NCI-H82 (cell line): ENCODE data around the gene TMEM250.

ENCODE experiments used
- DNase-seq: peaks from one replicate; lab custom pipeline; 2025; lab: John Stamatoyannopoulos, UW

Gene TMEM250

GRCh38 chr9:136093995-136094881 is 24.4 kb downstream of the TMEM250 start:
- DNase-seq: no peak

DNA sequence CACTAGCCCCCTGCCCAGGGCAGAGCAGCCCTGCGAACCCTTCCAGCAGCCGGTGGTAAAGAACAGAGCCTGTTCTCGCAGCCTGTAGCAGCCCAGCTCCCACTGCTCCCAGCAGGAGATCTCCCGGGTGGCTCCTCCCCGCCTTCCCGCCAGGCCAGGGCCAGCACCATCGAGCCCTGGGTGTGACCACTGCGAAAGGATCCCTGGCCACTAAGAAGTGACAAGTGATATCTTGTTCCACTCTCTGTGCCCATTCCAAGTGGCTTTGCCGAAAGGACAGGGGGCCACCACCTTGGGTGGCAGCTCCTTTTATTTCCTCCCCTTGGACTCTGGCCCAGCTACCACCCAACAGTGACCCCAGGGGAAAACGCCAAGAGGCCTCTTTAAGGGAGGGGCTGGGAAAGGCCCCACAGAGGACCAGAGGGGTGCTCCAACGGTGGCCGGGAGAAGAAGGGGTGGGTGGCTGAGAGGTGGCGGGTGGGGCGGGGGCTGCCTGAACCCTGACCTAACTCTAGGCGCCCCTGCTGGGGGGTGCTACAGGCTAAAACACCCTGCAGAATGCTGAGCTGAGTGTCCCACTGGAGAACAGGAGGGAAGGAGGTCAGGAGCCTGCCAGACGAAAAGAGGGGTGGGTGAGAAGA is 25.2 kb downstream of the TMEM250 start:
- DNase-seq: no peak

DNA sequence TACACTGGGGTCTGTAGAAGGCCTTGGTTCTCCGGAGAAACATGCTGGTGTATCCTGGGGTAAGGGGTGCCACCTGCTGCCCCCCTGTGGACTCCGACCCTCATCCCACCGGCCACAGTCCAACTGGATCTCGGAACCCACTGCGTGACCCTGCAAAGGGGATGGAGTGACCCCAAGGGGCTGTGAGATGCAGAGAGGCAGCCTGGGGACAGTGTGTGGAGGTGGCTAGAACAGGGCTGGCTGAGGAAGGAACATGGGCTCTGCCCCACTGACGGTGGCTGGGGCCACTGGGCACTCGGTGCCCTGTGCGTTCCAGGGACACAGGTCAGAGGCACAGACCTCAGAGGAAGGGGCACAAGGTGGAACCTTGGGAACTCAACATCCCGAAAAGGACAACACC is 25.9 kb downstream of the TMEM250 start:
- DNase-seq: no peak

DNA sequence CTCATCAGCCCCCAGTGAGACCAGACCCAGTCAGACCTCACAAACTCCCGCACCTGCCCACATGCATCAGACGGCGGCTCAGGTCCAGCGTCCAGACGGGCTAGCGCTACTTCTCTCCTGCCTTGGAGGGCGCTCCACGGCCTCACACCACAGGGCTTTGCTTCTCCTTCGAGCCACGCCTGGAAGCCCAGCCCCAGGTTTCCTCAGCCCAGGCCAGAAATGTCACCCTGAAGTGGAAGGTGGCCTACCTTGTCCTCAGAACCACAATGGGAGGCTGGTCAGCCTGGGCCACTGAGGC is 26.4 kb downstream of the TMEM250 start:
- no peak for DNase-seq

- DNase-seq: no peak
These were observed 26.9 kb downstream of the TMEM250 start for GRCh38 chr9:136091582-136092352.

DNA sequence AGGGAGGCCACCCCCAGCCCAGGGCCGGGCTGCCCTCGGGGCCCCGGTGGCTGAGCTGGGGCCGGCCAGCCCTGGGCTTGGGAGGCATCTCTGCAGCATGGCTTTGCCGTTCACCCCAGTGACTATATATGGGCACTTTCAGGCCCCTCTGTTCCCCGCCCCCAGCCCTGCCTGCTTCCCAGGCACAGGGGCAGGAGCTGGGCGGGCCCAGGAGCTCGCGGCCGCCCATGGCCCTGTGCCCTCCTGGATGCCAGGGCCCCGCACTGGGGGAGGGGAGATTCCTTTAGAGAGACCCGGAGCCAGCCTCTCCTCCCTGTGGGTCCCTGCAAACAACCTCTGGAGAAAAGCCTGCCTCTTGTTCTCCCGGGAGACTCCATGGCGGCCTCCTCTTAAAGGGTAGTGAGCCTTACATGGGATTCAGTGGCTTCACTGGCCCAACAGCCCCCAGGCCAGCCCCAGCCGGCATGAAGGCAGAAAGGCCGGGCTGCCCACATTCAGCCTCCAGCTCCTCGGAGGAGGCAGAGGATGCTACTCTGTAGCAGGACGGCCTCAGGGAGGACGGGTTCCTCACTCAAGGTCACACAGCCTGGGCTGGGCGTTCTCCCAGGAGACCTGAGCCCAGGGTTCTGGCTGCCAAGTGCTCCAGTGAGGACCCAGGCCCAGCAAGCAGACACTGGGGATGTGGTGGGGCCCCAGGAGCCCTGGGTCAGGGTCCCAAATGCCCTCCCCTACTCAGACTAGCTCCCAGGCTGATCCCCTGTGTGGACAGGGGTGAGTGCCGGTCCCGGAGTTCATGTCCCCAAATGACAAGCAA is 27.7 kb downstream of the TMEM250 start:
- no peak for DNase-seq

- no peak for DNase-seq
These were observed 28.5 kb downstream of the TMEM250 start for GRCh38 chr9:136090056-136090735.

DNA sequence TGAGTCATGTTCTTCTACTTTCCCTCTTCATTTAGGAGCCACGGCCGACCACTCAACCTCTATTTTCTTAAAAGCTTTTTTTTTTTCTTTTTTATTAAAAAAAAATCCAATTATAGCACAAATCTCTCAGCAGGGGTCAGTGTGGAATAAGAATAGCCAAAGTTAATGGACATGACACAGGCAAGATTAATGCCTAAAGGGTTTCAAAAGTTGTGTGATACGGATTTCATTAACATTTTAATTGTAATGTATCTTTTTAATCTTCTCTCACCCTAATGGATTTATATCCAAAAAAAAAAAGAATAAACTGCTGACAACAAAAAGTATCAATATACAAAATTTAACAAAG is 29.0 kb downstream of the TMEM250 start:
- no peak for DNase-seq

DNA sequence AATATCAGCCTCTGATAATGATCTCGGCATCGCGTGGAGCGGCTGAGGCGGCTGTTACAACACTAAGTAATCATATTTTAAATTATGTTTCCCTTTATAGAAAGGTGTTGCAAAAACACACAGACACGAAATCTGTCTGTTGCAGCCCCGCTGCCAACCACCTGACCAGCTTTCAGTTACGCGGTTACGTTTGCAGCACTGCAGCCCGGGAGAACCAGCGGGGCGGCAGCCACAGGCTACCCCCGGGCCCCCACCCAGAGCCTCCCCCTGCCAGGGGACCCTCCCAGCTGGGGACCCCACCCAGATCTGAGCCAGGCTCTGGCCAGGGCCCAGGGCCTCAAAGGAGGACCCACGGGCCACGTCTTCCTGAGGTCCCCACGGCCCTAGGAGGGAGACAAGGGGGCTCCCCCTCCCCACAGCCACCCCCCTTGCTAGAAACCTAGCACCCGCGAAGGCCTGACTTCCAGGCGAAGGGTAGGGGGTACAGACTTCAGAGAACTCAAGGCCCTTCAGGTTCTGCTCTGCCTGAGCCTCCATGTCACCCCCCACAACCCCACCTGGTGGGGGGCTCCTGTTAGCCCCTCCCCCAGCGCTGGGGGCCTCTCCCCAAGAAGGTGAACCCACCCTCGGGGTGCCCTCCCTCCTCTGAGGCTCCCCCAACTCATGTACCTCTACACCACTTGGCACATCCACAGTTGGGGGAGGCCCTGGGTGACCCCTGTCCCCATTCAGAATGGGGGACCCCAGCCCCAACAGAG is 29.6 kb downstream of the TMEM250 start:
- DNase-seq: no peak

GRCh38 chr9:136088481-136088938 is 30.2 kb downstream of the TMEM250 start:
- DNase-seq: no peak

DNA sequence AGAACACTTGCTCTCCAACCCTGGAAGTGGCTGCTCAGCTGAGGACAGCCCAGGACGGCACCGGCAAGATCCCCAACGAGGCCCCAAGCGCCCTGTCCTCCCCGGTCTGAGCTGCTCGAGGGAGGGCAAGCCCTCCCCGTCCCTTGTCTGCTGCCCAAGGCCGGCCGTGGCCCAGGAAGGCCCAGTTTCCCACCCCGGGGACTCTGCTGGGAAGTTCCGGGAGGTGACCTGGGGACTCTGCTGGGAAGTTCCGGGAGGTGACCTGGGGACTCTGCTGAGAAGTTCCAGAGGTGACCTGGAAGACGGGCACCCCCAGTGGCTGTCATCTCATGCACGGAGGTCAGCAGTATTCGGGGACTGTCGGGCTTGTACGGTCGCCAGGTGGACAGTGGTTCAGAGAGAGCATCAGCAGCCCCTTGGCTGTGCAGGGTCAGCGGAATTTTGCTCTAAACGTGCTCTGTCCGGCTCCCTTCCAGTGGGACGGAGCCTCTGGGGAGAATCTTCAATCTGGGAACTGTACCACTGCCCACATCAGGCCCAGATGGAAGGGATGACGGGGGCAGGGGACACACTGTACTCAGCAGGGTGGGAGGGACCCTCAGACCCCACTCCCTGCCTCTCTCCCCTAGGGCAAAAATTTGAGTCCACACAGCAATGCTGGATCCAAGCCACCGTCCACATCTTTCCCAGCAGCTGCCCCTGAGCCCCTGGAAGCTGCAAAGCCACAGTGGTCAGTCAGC is 30.8 kb downstream of the TMEM250 start:
- DNase-seq: no peak

- DNase-seq: no peak
These were observed 31.5 kb downstream of the TMEM250 start for GRCh38 chr9:136086951-136087740.

GRCh38 chr9:136086213-136086881 is 32.3 kb downstream of the TMEM250 start:
- DNase-seq: no peak

GRCh38 chr9:136085815-136086212 is 32.9 kb downstream of the TMEM250 start:
- DNase-seq: no peak

- DNase-seq: no peak
These were observed 34.4 kb downstream of the TMEM250 start for GRCh38 chr9:136084063-136084944.

DNA sequence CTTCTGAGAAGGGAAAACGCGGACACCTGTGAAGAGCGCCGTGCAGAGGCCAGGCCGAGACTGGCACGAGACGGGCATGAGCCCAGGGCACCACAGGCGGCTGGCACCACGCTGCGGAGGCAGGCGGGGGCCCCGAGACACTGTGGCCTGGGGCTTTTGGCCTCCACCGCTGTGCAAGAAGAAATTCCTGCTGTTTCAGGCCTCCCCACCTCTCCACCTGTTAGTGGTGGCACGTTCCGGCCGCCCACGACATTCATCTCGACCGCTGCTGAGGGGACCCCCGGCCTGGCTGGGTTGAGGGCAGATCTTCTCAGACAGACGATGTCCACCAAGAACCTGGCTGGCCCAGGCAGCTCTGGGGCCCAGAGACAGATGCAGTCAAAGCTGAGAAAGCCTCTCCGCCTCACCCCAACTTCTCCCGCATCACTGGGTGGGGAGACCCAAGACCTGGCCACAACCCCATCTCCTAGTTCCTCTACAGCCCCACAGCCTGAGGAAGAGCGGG is 35.1 kb downstream of the TMEM250 start:
- DNase-seq: no peak
